Body of pancreas (tissue), 4 donors: Measurements from ENCODE around the gene EYS. TPM values are rescaled to one million over a fixed set of nuclear protein-coding genes. Genes with fewer than 3 reads are reported as not detected.

Source experiments
- ATAC-seq: fragments of 150-250 bp; one replicate; pipeline ENCODE4 v1.9.1; 2016
- DNase-seq, 4 donors: peaks; one replicate each; pipeline ENCODE4 v3.0.0-alpha.2; 2019
- H3K27ac ChIP-seq, 4 donors: fragments of 200-600 bp; sonication (generic); 1 replicate in 3 of 4; 2 replicates in 1 of 4; pipeline versions ENCODE4 v1.5.1 to v1.6.1; 2016 to 2019; ENCODE audit warnings: mild to moderate bottlenecking in 1 of 4, mixed read lengths in 1 of 4, moderate library complexity in 1 of 4
- H3K27me3 ChIP-seq, 2 donors: fragments of 200-600 bp; sonication (generic); one replicate each; pipeline ENCODE4 v1.6.0; 2016; ENCODE audit warnings: mild to moderate bottlenecking in 1 of 2
- H3K36me3 ChIP-seq, 2 donors: fragments of 200-600 bp; sonication (generic); replicated peaks in 1 of 2; 2 replicates each; pipeline ENCODE4 v1.5.1; 2016; ENCODE audit warnings: low read depth in 2 of 2; ENCODE audit not compliant: insufficient read depth in 1 of 2
- H3K4me1 ChIP-seq: fragments of 200-600 bp; sonication (generic); one replicate; pipeline ENCODE4 v1.6.0; 2016
- H3K4me3 ChIP-seq, 2 donors: fragments of 200-600 bp; sonication (generic); 1 replicate in 1 of 2; 2 replicates in 1 of 2; pipeline ENCODE4 v1.5.1; 2016 to 2019
- H3K9me3 ChIP-seq, 3 donors: fragments of 200-600 bp; sonication (generic); 1 replicate in 2 of 3; 2 replicates in 1 of 3; pipeline ENCODE4 v1.5.1; 2016
- POLR2A ChIP-seq, 3 donors: fragments of 450-650 bp; IDR thresholded peaks; one replicate each; pipeline ENCODE4 v1.6.1; 2016; ENCODE audit warnings: antibody characterized with exemption in 3 of 3, mild to moderate bottlenecking in 2 of 3
- WGBS, 2 donors: methylation state at CpG; one replicate each; pipeline ENCODE4 v1.1.5; 2017; 5-methylcytosine and 5-hydroxymethylcytosine counted together
- intact Hi-C: fragments of 100-400 bp; cut with DNase I; formaldehyde crosslinking; loops from one replicate; pipeline ENCODE4 v1.15.1; 2023
- total RNA-seq, 2 donors: library from RNA; depleted of rRNA; stranded (reverse); fragments of >200 nt; gene quantifications; one replicate each; pipeline ENCODE4 v1.1.0, GENCODE V29; 2016
- TF ChIP-seq, protein P1 (sequence below), 7 experiments: fragments of 450-650 bp in 4 of 7; fragments of 200-600 bp in 3 of 7; sonication (generic) in 3 of 7; IDR thresholded peaks; one replicate each; pipeline ENCODE4 v1.5.1; 2016 to 2019; ENCODE audit warnings: antibody characterized with exemption in 7 of 7

Gene EYS
- total RNA-seq, 2 donors from 2014 or later, result 0.26 TPM; not detected in 1

DNA sequence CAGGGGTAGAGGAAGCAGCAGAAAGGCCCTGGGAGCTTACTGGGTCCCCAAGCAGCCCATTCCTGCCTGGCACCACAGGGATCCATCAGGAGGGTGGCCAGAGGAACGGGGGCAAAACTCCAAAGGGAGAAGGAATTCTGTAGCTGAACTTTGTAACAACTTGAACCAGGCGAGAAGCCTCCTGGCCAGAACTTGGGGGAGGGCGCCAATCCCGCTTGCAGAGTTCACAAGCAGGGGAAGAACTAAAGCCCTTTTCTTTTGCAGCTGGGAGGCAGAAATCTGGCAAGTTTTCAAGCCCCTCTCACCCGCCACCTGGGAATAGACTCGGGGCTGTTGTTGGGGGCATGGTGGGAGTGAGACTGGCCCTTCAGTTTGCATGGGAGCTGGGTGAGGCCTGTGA is 1882.3 kb downstream of the EYS start:
- TF ChIP-seq, protein P1, sequence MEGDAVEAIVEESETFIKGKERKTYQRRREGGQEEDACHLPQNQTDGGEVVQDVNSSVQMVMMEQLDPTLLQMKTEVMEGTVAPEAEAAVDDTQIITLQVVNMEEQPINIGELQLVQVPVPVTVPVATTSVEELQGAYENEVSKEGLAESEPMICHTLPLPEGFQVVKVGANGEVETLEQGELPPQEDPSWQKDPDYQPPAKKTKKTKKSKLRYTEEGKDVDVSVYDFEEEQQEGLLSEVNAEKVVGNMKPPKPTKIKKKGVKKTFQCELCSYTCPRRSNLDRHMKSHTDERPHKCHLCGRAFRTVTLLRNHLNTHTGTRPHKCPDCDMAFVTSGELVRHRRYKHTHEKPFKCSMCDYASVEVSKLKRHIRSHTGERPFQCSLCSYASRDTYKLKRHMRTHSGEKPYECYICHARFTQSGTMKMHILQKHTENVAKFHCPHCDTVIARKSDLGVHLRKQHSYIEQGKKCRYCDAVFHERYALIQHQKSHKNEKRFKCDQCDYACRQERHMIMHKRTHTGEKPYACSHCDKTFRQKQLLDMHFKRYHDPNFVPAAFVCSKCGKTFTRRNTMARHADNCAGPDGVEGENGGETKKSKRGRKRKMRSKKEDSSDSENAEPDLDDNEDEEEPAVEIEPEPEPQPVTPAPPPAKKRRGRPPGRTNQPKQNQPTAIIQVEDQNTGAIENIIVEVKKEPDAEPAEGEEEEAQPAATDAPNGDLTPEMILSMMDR (IDR thresholded peaks at IDR 0.05), result no peak
- no peak for TF ChIP-seq POLR2A (IDR thresholded peaks at IDR 0.05)
- Histone ChIP-seq H3K4me3 (no peak overlapping the region), H3K9me3 (no peaks in the 10 kb centered on the region), H3K27me3 (no peaks in the 10 kb centered on the region), H3K36me3 (no peaks in the 10 kb centered on the region), H3K27ac (no peak overlapping the region), H3K4me1 (no peaks in the 10 kb centered on the region)
- ATAC-seq (no peak), DNase-seq (no peak)
- 70 to 78% methylated on average over 6 of the region's 6 CpGs for WGBS, 2 donors
- intact Hi-C loops, result no loop called here

DNA sequence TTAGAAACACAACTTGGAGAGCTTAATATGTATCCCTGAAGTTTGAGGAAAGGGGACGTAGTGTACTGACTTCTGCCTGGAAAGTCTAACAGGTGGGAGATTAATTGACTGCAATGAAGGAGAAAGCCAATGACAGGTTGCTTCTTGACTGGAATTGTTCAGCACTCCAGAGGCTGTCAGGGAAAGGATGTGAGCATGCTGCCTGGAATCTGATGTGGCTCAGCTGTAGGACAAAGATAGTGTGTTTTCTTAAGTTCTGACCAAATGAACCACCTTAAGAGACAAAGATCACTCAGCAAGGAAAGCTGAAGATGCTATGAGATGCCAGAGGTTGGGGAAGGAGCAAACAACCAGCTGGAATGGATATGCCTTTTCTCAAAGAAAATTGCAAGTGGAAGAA is 1885.6 kb downstream of the EYS start:
- intact Hi-C loops, result no loop called here
- ATAC-seq (no peak), DNase-seq (no peak)
- H3K27me3 ChIP-seq, result no peaks in the 10 kb centered on the region
- no peaks in the 10 kb centered on the region for H3K4me1 ChIP-seq
- no peaks in the 10 kb centered on the region for H3K9me3 ChIP-seq
- TF ChIP-seq, protein P1 (IDR thresholded peaks at IDR 0.05), result no peak
- no peak for TF ChIP-seq POLR2A (IDR thresholded peaks at IDR 0.05)
- H3K27ac ChIP-seq, result no peak overlapping the region
- 47 to 50% methylated on average over 1 of the region's 1 CpG for WGBS, 2 donors
- H3K4me3 ChIP-seq, result no peak overlapping the region
- no peaks in the 10 kb centered on the region for H3K36me3 ChIP-seq

DNA sequence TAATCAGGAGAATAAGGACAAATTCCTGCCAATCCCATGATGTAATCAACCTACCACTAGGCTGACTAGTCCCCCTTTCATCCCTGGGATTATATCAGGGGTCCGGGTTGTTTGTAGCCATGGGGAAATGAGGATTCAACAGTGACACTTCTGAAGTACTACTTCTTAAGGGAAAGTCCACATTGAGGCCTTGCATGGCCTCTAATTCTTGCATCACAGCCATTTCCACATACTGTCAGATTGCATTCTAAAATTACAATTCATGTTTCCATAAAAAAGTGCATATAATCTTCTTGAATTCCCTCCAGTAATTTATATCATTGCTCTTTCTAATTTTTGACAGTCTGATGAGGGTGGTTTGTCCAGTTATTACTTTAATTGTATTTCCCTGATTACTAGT is 1887.2 kb downstream of the EYS start:
- Histone ChIP-seq H3K36me3 (no peaks in the 10 kb centered on the region), H3K9me3 (no peaks in the 10 kb centered on the region), H3K4me1 (no peaks in the 10 kb centered on the region), H3K27ac (no peak overlapping the region), H3K27me3 (no peaks in the 10 kb centered on the region), H3K4me3 (no peak overlapping the region)
- TF ChIP-seq POLR2A (IDR thresholded peaks at IDR 0.05), result no peak
- TF ChIP-seq, protein P1 (IDR thresholded peaks at IDR 0.05), result no peak
- intact Hi-C loops, result no loop called here
- DNase-seq (no peak), ATAC-seq (no peak)
- 71 to 73% methylated on average over 1 of the region's 1 CpG for WGBS, 2 donors

DNA sequence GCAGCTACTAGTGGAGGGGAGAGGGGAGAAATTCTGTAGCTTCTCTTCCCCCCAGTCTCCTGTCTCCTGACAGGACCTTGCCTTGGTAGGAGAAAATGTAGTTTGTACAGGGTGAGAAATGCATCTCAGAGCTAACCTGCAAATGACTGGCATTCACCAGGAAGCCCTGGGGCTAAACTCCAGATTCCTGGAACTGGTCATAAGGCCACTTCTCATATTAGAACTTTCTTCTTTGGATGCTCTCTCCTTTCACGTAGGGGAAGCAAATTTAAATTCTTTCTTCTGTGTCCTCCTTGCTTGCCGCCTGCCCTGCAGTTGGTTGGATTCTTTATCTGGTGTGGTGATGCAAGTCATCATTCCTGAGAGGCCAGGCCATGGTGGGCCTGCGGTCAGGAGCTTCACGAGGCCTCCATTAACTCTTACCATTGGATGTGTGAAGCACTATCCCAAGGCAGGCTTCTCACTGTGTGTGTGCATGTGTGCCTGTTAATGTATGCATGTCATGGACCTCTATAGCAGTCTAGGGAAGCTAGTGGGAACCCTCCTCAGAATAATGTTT is 1889.5 kb downstream of the EYS start:
- WGBS, 2 donors, result 80% methylated on average over 4 of the region's 4 CpGs
- Histone ChIP-seq H3K4me3 (no peak overlapping the region), H3K9me3 (no peaks in the 10 kb centered on the region), H3K36me3 (no peaks in the 10 kb centered on the region), H3K4me1 (no peaks in the 10 kb centered on the region), H3K27me3 (no peaks in the 10 kb centered on the region), H3K27ac (no peak overlapping the region)
- TF ChIP-seq, protein P1 (IDR thresholded peaks at IDR 0.05), result no peak
- no peak for TF ChIP-seq POLR2A (IDR thresholded peaks at IDR 0.05)
- DNase-seq (no peak), ATAC-seq (no peak)
- intact Hi-C loops, result no loop called here

DNA sequence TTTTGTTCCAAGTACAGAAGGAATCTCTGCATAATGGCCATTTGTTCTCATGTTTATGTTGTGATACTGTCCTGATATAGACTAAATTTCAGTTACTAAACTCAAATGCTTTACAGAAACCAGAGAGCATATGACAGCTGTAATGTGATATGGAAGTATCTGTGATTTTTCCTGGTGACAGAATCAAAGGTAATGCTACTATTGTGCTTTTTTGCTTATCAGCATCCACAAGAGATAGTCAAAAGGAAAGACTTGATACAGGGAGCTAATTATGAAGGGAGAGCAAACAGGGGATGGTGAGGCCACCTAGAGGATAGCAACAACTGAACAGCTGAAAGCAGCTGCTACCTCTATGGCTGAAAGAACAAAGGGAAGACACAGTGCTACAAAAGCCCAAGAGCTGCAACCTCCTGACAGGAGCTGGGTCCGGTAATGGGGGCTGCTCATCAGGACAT is 1890.0 kb downstream of the EYS start:
- H3K4me3 ChIP-seq, result no peak overlapping the region
- no peak overlapping the region for H3K27ac ChIP-seq
- intact Hi-C loops, result no loop called here
- no peaks in the 10 kb centered on the region for H3K36me3 ChIP-seq
- ATAC-seq, result no peak
- DNase-seq, result no peak
- 41 to 43% methylated on average over 1 of the region's 1 CpG for WGBS, 2 donors
- H3K4me1 ChIP-seq, result no peaks in the 10 kb centered on the region
- no peak for TF ChIP-seq POLR2A (IDR thresholded peaks at IDR 0.05)
- TF ChIP-seq, protein P1 (IDR thresholded peaks at IDR 0.05), result no peak
- H3K27me3 ChIP-seq, result no peaks in the 10 kb centered on the region
- no peaks in the 10 kb centered on the region for H3K9me3 ChIP-seq
